DMS 273 (cell line): ENCODE results near the gene CFL1.

Source experiments
- DNase-seq: peaks from one replicate; lab custom pipeline; 2025; ENCODE audit not compliant: unreplicated experiment; lab: John Stamatoyannopoulos, UW

CFL1 gene

GRCh38 chr11:65870706-65871681, 13.0 kb upstream of the CFL1 start:
- no peak for DNase-seq

- DNase-seq, result no peak
Observed at GRCh38 chr11:65870307-65870658, 12.3 kb upstream of the CFL1 start.

- DNase-seq, result no peak
Observed at GRCh38 chr11:65869643-65870306, 11.8 kb upstream of the CFL1 start.

GRCh38 chr11:65868907-65869306, 10.9 kb upstream of the CFL1 start:
- no peak for DNase-seq

- DNase-seq, result peak; percentile 60
Observed at GRCh38 chr11:65868076-65868667, 10.2 kb upstream of the CFL1 start.

GRCh38 chr11:65867284-65868071, 9.5 kb upstream of the CFL1 start:
- DNase-seq, result no peak

GRCh38 chr11:65866509-65867283, 8.7 kb upstream of the CFL1 start:
- no peak for DNase-seq

- DNase-seq, result no peak
Observed at GRCh38 chr11:65865550-65866172, 7.7 kb upstream of the CFL1 start.

- DNase-seq, result no peak
Observed at GRCh38 chr11:65864706-65865471, 6.9 kb upstream of the CFL1 start.

- DNase-seq, result no peak
Observed at GRCh38 chr11:65863889-65864705, 6.1 kb upstream of the CFL1 start.

GRCh38 chr11:65862941-65863888, 5.2 kb upstream of the CFL1 start:
- DNase-seq, result no peak

- DNase-seq, result no peak
Observed at GRCh38 chr11:65862191-65862735, 4.3 kb upstream of the CFL1 start.

- DNase-seq, result no peak
Observed at GRCh38 chr11:65861533-65862183, 3.7 kb upstream of the CFL1 start.

- peak; percentile 56 for DNase-seq
Observed at GRCh38 chr11:65861165-65861505, 3.2 kb upstream of the CFL1 start.

- DNase-seq, result peak; percentile 99
Observed at GRCh38 chr11:65860278-65861164, 2.5 kb upstream of the CFL1 start, which contains the start of gene MUS81. Gene MUS81 (plus strand): TSS chr11:65860433. CDS start chr11:65860754, 321 bp downstream.
